ENCODE data around the gene HHIP. TPM values are rescaled to one million over a fixed set of nuclear protein-coding genes. Genes with fewer than 3 reads are reported as not detected.
A peak's percentile ranks its signal among the peaks of the same experiment; 100 is the strongest.

Gene HHIP
- total and polyA plus RNA-seq, 9 of the 15 experiments (the other 6 are each of a cell fraction or from before 2014, with no cell fraction given), result 0.09 TPM; not detected in 8

DNA sequence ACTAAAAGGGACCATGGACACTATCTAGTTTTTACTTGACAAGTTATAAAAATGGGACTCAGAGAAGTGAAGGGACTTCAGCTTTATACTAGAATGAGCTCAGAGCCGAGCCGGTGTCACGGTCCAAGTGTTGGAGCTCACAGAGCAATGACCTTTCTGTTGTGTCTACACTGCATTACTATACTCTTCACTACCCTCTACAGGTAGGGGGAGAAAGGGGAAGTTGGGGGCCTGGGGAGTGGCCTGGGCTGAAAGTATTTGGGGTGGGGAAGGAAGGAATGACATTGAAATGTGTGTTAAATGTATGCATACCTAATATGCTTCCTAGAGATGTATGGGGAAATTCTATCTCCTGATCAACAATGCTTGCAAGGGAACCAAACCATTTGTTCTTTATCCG is 48.8 kb upstream of the HHIP start:
- no peaks in the 10 kb centered on the region for H3K27me3 ChIP-seq (ENCODE audit: control insufficient read depth in 2 of 2, insufficient read depth in 2 of 2, low read length in 2 of 2)

DNA sequence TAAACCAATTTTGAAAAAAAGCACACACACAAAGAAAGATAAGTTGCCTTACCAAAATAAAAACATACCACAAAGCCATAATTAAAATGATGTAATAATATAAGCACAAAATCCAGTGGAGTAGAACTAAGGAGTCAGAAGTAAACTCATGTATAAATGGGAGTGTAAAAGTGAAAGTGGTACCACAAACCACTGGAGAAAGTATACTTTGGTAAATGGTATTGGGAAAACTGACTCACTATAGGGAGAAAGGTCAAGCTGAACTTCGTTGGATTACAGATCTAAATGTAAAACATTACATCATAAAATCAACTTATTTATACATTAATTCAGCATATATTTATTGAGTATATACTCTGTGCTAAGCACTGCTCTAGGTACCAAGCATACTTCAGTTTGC is 46.3 kb upstream of the HHIP start:
- no peak overlapping the region for H3K4me2 ChIP-seq (ENCODE audit: insufficient read depth, low read length)
- H3K4me1 ChIP-seq (replicated peaks in 1 of 2; ENCODE audit: control insufficient read depth in 2 of 2, insufficient read depth in 2 of 2, low read length in 2 of 2), result no peaks in the 10 kb centered on the region
- no peaks in the 10 kb centered on the region for H3K79me2 ChIP-seq (ENCODE audit: control insufficient read depth, insufficient read depth, low read length)
- in situ Hi-C loops (cut with MboI) (no loop called here), intact Hi-C loops (cut with micrococcal nuclease) (no loop called here)
- H3K27me3 ChIP-seq (ENCODE audit: control insufficient read depth in 2 of 2, insufficient read depth in 2 of 2, low read length in 2 of 2), result no peaks in the 10 kb centered on the region
- no peaks in the 10 kb centered on the region for H4K20me1 ChIP-seq (replicated peaks; ENCODE audit: control insufficient read depth, insufficient read depth, low read length)
- FAIRE-seq (no peak), DNase-seq (ENCODE audit: extremely low read depth in 1 of 4, low spot score in 3 of 4) (no peak), ATAC-seq (no peak)
- no peaks in the 10 kb centered on the region for H3K9me1 ChIP-seq (ENCODE audit: control insufficient read depth, insufficient read depth, low read length)
- no peak overlapping the region for H3K9ac ChIP-seq (ENCODE audit: insufficient read depth in 1 of 2, low read depth in 2 of 2, low read length in 2 of 2)
- ChIA-PET POLR2A (no interaction called here), CTCF (ENCODE audit: low intra/inter-chr PET ratio) (no interaction called here)
- H3K27ac ChIP-seq (ENCODE audit: extremely low read depth, low read depth, low read length), result no peak overlapping the region
- H3K36me3 ChIP-seq (ENCODE audit: control insufficient read depth, insufficient read depth, low read length), result no peaks in the 10 kb centered on the region
- no peak overlapping the region for H2AFZ ChIP-seq (ENCODE audit: low read depth, low read length)
- WGBS (ENCODE audit: insufficient coverage, low coverage, missing lambda C conversion rate), result 0% methylated on average over 1 of the region's 1 CpG
- no TSS peak for BruUV-seq (replicated peaks)
- no peaks in the 10 kb centered on the region for H3K9me3 ChIP-seq (replicated peaks; ENCODE audit: control insufficient read depth, insufficient read depth, low read depth, low read length)
- no peak overlapping the region for H3K4me3 ChIP-seq
- no peak for TF ChIP-seq KDM2B (CRISPR knock-in tag; IDR thresholded peaks at IDR 0.05)
- TF ChIP-seq, protein P1, sequence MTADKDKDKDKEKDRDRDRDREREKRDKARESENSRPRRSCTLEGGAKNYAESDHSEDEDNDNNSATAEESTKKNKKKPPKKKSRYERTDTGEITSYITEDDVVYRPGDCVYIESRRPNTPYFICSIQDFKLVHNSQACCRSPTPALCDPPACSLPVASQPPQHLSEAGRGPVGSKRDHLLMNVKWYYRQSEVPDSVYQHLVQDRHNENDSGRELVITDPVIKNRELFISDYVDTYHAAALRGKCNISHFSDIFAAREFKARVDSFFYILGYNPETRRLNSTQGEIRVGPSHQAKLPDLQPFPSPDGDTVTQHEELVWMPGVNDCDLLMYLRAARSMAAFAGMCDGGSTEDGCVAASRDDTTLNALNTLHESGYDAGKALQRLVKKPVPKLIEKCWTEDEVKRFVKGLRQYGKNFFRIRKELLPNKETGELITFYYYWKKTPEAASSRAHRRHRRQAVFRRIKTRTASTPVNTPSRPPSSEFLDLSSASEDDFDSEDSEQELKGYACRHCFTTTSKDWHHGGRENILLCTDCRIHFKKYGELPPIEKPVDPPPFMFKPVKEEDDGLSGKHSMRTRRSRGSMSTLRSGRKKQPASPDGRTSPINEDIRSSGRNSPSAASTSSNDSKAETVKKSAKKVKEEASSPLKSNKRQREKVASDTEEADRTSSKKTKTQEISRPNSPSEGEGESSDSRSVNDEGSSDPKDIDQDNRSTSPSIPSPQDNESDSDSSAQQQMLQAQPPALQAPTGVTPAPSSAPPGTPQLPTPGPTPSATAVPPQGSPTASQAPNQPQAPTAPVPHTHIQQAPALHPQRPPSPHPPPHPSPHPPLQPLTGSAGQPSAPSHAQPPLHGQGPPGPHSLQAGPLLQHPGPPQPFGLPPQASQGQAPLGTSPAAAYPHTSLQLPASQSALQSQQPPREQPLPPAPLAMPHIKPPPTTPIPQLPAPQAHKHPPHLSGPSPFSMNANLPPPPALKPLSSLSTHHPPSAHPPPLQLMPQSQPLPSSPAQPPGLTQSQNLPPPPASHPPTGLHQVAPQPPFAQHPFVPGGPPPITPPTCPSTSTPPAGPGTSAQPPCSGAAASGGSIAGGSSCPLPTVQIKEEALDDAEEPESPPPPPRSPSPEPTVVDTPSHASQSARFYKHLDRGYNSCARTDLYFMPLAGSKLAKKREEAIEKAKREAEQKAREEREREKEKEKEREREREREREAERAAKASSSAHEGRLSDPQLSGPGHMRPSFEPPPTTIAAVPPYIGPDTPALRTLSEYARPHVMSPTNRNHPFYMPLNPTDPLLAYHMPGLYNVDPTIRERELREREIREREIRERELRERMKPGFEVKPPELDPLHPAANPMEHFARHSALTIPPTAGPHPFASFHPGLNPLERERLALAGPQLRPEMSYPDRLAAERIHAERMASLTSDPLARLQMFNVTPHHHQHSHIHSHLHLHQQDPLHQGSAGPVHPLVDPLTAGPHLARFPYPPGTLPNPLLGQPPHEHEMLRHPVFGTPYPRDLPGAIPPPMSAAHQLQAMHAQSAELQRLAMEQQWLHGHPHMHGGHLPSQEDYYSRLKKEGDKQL (CRISPR knock-in tag; IDR thresholded peaks at IDR 0.05; ENCODE audit: borderline replicate concordance), result no peak
- TF ChIP-seq, protein P2, sequence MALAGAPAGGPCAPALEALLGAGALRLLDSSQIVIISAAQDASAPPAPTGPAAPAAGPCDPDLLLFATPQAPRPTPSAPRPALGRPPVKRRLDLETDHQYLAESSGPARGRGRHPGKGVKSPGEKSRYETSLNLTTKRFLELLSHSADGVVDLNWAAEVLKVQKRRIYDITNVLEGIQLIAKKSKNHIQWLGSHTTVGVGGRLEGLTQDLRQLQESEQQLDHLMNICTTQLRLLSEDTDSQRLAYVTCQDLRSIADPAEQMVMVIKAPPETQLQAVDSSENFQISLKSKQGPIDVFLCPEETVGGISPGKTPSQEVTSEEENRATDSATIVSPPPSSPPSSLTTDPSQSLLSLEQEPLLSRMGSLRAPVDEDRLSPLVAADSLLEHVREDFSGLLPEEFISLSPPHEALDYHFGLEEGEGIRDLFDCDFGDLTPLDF (CRISPR knock-in tag; IDR thresholded peaks at IDR 0.05), result no peak

More for the DNA sequence above, 48.8 kb upstream of the HHIP start:
- Histone ChIP-seq H4K20me1 (replicated peaks; ENCODE audit: control insufficient read depth, insufficient read depth, low read length) (no peaks in the 10 kb centered on the region), H3K9me3 (replicated peaks; ENCODE audit: control insufficient read depth, insufficient read depth, low read depth, low read length) (no peaks in the 10 kb centered on the region), H3K4me3 (no peak overlapping the region), H3K36me3 (ENCODE audit: control insufficient read depth, insufficient read depth, low read length) (no peaks in the 10 kb centered on the region), H3K9ac (ENCODE audit: insufficient read depth in 1 of 2, low read depth in 2 of 2, low read length in 2 of 2) (no peak overlapping the region), H3K4me2 (ENCODE audit: insufficient read depth, low read length) (no peak overlapping the region), H3K9me1 (ENCODE audit: control insufficient read depth, insufficient read depth, low read length) (no peaks in the 10 kb centered on the region), H3K79me2 (ENCODE audit: control insufficient read depth, insufficient read depth, low read length) (no peaks in the 10 kb centered on the region), H3K4me1 (replicated peaks in 1 of 2; ENCODE audit: control insufficient read depth in 2 of 2, insufficient read depth in 2 of 2, low read length in 2 of 2) (no peaks in the 10 kb centered on the region), H3K27ac (ENCODE audit: extremely low read depth, low read depth, low read length) (no peak overlapping the region), H2AFZ (ENCODE audit: low read depth, low read length) (no peak overlapping the region)
- intact Hi-C loops (cut with micrococcal nuclease) (no loop called here), in situ Hi-C loops (cut with MboI) (no loop called here)
- no TSS peak for BruUV-seq (replicated peaks)
- POLR2A ChIA-PET, result interaction anchor here (0.6 kb wide), 2 partner anchors 465 to 1577 kb away, joined by 3 read pairs; no protein-coding TSS in a partner anchor
- 0% methylated on average over 4 of the region's 4 CpGs for WGBS (ENCODE audit: insufficient coverage, low coverage, missing lambda C conversion rate)
- CTCF ChIA-PET (ENCODE audit: low intra/inter-chr PET ratio), result no interaction called here
- ATAC-seq (peak; percentile 39; the same call in 1 of the 3 replicates), DNase-seq (ENCODE audit: extremely low read depth in 1 of 4, low spot score in 3 of 4) (no peak), FAIRE-seq (no peak)
- TF ChIP-seq, protein P2 (CRISPR knock-in tag; IDR thresholded peaks at IDR 0.05), result no peak
- no peak for TF ChIP-seq CBX5 (IDR thresholded peaks at IDR 0.05; ENCODE audit: borderline replicate concordance, low read depth)
- TF ChIP-seq HDAC8 (tag; IDR thresholded peaks at IDR 0.05), result no peak
- no peak for TF ChIP-seq CEBPG (CRISPR knock-in tag; IDR thresholded peaks at IDR 0.05)
- TF ChIP-seq CEBPG (tag; conservative IDR thresholded peaks at IDR 0.05 in 1 of 2, IDR thresholded peaks at IDR 0.05 in 1 of 2), result no peak
